Measurements from ENCODE around the gene TMEM229A.

The TMEM229A gene

DNA sequence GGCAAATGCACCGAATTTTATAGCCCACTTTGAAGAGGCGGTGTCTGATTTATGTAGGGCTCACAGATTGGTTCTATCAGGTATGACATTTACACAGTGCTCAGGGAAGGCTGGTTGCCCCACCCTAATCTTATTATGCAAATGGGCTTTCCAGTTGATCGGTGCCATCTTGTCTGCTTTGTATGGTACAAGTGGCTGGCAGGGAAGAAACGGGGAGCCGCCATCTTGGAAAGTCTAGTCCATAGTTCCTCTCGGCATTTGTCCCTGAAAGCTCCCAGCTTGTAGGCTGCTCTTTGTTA, 36.6 kb downstream of the TMEM229A start:
- no peak overlapping the region for H3K4me3 ChIP-seq (ENCODE audit: low read depth, low read length)
- TF ChIP-seq, protein P1, sequence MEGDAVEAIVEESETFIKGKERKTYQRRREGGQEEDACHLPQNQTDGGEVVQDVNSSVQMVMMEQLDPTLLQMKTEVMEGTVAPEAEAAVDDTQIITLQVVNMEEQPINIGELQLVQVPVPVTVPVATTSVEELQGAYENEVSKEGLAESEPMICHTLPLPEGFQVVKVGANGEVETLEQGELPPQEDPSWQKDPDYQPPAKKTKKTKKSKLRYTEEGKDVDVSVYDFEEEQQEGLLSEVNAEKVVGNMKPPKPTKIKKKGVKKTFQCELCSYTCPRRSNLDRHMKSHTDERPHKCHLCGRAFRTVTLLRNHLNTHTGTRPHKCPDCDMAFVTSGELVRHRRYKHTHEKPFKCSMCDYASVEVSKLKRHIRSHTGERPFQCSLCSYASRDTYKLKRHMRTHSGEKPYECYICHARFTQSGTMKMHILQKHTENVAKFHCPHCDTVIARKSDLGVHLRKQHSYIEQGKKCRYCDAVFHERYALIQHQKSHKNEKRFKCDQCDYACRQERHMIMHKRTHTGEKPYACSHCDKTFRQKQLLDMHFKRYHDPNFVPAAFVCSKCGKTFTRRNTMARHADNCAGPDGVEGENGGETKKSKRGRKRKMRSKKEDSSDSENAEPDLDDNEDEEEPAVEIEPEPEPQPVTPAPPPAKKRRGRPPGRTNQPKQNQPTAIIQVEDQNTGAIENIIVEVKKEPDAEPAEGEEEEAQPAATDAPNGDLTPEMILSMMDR (conservative IDR thresholded peaks at IDR 0.05; ENCODE audit: low read depth, low read length): no peak
- no peak for DNase-seq (ENCODE audit: low read depth)

DNA sequence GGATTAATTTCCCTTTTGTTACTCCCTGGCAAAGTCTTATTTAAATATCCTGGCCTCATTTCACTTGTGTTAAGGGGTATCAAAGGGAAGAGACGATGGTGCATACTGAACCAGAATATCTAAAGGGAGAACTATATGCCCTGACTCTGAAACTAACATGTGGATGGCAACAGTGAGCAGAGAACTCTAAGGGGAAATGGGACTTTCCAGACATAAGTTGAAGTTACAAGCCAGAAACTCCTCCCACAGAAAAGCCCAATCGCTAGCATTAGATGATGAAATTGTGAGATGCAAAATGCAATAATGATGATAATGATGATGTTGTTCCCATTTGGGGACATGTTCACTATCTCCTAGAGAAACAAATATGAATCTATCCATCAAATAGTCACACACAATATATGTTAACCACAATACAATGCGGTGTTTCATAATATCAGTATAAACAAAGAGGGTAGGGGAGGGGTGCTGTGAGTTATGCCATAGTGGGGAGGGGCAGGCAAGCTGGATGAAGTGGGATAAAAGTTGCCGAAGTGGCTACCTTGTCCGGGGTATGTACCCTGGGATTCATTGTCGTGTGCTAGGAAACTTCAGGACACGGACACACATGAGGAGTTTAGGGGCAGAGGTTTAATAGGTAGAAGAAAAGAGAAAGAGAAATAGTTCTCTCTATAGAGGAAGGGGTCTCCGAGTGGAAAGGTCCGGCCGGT, 37.1 kb downstream of the TMEM229A start:
- no peak overlapping the region for H3K4me3 ChIP-seq (ENCODE audit: low read depth, low read length)
- DNase-seq (ENCODE audit: low read depth): no peak
- TF ChIP-seq, protein P1 (conservative IDR thresholded peaks at IDR 0.05; ENCODE audit: low read depth, low read length): no peak

DNA sequence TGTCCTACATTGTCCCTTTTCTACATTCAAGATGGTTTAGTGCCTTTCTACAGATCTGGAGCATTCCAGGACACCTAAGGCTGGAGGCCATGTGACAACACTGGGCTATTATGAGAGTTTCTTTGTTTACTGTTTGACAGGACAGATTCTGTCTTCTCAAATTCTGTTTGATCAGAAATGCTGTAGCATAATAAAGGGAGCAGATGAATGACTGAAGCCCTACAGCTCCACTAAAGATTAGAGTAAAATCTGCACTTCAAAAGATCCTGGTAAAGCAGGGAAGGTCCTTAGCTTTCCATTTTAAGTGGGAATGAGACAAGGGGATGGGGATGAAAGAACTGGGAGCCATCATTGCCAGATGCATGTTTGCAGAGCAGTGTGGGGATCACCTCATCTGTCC, 38.4 kb downstream of the TMEM229A start:
- H3K4me3 ChIP-seq (ENCODE audit: low read depth, low read length): no peak overlapping the region
- TF ChIP-seq, protein P1 (conservative IDR thresholded peaks at IDR 0.05; ENCODE audit: low read depth, low read length): no peak
- DNase-seq (ENCODE audit: low read depth): no peak

DNA sequence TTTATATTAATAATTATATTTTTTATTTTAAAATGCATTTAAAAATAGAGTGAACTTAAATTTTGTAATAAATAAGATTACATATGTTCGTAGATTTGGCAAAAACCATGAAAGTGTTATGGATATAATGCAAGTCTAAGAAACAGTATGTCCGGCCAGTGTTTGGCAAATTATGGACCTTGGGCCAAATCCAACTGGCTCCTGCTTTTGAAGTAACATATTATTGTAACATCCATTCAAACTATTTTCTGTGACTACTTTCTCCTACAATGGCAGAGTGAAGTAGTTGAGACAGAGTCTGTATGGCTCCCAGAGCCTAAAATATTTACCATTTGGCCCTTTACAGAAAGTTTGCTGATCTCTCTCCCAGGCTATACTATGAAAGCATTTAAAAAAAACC, 38.9 kb downstream of the TMEM229A start:
- H3K4me3 ChIP-seq (ENCODE audit: low read depth, low read length): no peak overlapping the region
- TF ChIP-seq, protein P1 (conservative IDR thresholded peaks at IDR 0.05; ENCODE audit: low read depth, low read length): no peak
- no peak for DNase-seq (ENCODE audit: low read depth)

DNA sequence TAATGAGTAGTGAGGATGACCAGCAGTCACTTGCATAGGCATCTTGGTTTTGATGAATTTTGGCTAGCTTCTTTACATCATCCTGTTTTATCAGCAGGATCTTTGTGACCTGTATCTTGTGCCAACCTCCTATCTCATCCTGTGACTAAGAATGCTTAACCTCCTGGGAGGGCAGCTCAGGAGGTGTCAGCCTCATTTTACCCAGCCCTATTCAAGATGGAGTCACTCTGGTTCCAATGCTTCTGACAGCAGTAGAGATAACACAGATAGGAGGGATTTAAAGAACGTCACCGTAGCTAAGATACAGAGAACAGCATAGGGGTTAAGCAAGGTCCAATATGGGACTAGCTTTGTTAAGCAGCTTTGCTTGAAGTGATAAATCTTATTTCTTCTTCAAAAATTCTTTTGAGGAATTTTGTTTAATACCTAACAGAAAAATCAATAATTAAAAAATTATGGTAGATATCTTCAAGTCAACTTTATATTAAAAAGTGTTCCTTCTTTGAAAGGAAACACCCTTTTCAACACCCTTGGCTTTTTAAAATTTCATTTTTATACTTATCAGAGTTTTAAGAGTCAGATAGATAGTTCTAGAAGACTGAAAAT, 39.9 kb downstream of the TMEM229A start:
- TF ChIP-seq, protein P1 (conservative IDR thresholded peaks at IDR 0.05; ENCODE audit: low read depth, low read length): no peak

DNA sequence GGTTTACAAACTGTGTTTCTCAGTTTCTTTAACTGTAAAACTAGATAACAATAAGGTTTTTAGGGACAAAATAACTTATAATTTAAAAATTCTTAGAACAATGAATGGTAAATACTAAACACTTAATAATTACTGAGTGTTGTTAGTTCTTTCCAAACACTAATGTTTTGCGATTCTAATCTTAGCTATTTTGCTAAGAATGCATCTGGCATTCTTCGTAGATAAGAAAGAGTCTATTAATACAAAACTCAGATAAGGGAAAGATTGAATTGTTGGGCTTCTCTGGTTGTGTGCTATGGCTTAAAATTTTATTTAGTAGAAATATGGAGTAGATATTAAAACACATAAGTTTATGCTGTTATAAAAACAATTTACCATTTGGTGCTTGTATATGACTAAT, 45.4 kb downstream of the TMEM229A start:
- DNase-seq (ENCODE audit: low read depth): peak; percentile 7
- TF ChIP-seq, protein P1 (conservative IDR thresholded peaks at IDR 0.05; ENCODE audit: low read depth, low read length): no peak
- no peak overlapping the region for H3K4me3 ChIP-seq (ENCODE audit: low read depth, low read length)

More for the DNA sequence above, 39.9 kb downstream of the TMEM229A start:
- no peak for DNase-seq (ENCODE audit: low read depth)
- H3K4me3 ChIP-seq (ENCODE audit: low read depth, low read length): no peak overlapping the region
